GM12878 (cell line): ENCODE results near the gene GINS1. TPM values are rescaled to one million over a fixed set of nuclear protein-coding genes. Genes with fewer than 3 reads are reported as not detected.

Experiments used
- ATAC-seq: fragments of 200-7000 bp; cut with Tn5 transposase; 3 replicates; pipeline ENCODE4 v1.9.1; 2020; ENCODE audit warnings: mild to moderate bottlenecking, moderate library complexity
- BruUV-seq: library from RNA; stranded (reverse); fragments of 400-500 nt; replicated peaks from 2 replicates; lab custom pipeline; 2021; lab: Mats Ljungman, UMichigan
- CTCF ChIA-PET: fragments of 300-600 bp; sonication (Branson Sonifier 250); formaldehyde crosslinking; extraction: SDS; loops from one replicate; lab custom pipeline; 2021; ENCODE audit warnings: inconsistent platforms; lab: Yijun Ruan, JAX
- POLR2A ChIA-PET: fragments of 350-600 bp; formaldehyde crosslinking; extraction: SDS; loops from one replicate; lab custom pipeline; 2021; ENCODE audit warnings: inconsistent platforms; lab: Charles Lee
- RAD21 ChIA-PET: fragments of 300-600 bp; sonication (Branson Sonifier 250); formaldehyde crosslinking; loops from one replicate; lab custom pipeline; 2023; ENCODE audit warnings: antibody characterized with exemption; ENCODE audit not compliant: unreplicated experiment; lab: Charles Lee
- SMC1A ChIA-PET: fragments of 300-600 bp; sonication (Branson Sonifier 250); formaldehyde crosslinking; loops from one replicate; lab custom pipeline; 2023; ENCODE audit not compliant: unreplicated experiment, uncharacterized antibody; lab: Charles Lee
- DNase-seq: peaks from one replicate; pipeline ENCODE4 v3.0.0-alpha.2; 2011; ENCODE audit warnings: low read depth, low spot score
- FAIRE-seq: peaks from 3 replicates; lab custom pipeline; 2011; peaks lifted over from hg19 to GRCh38; lab: Jason Lieb, UNC
- H2AFZ ChIP-seq: 2 replicates; pipeline ENCODE4 v1.6.0; 2011; ENCODE audit warnings: low read depth, low read length, control low read depth; ENCODE audit not compliant: control insufficient read depth
- H3K27ac ChIP-seq: 2 replicates; pipeline ENCODE4 v1.5.1; 2011; ENCODE audit warnings: control low read depth; ENCODE audit not compliant: control insufficient read depth, insufficient read depth
- H3K27me3 ChIP-seq, 2 experiments: replicated peaks in 1 of 2; 2 replicates each; pipeline versions ENCODE4 v1.6.0 to v1.6.1; 2011; ENCODE audit warnings: low read length in 1 of 2; ENCODE audit not compliant: control insufficient read depth in 2 of 2, insufficient read depth in 2 of 2
- H3K36me3 ChIP-seq, 2 experiments: 2 replicates each; pipeline ENCODE4 v1.5.1; 2011; ENCODE audit warnings: low read length in 1 of 2; ENCODE audit not compliant: control insufficient read depth in 2 of 2, insufficient read depth in 2 of 2
- H3K4me1 ChIP-seq: 2 replicates; pipeline ENCODE4 v1.6.1; 2011; ENCODE audit warnings: mild to moderate bottlenecking, low read length, moderate library complexity, mixed read lengths; ENCODE audit not compliant: control insufficient read depth, insufficient read depth
- H3K4me2 ChIP-seq: 2 replicates; pipeline ENCODE4 v1.6.0; 2011; ENCODE audit warnings: control low read depth; ENCODE audit not compliant: control insufficient read depth, insufficient read depth
- H3K4me3 ChIP-seq: fragments of 200-600 bp; sonication (generic); 2 replicates; pipeline ENCODE4 v1.5.1; 2016
- H3K79me2 ChIP-seq: 2 replicates; pipeline ENCODE4 v1.6.0; 2011; ENCODE audit warnings: low read length; ENCODE audit not compliant: control insufficient read depth, insufficient read depth
- H3K9ac ChIP-seq: 2 replicates; pipeline ENCODE4 v1.8.0; 2011; ENCODE audit warnings: low read length, control low read depth, mixed read lengths; ENCODE audit not compliant: control insufficient read depth, insufficient read depth
- H3K9me3 ChIP-seq: replicated peaks from 3 replicates; pipeline ENCODE4 v1.5.1; 2011; ENCODE audit warnings: mild to moderate bottlenecking, low read length; ENCODE audit not compliant: control insufficient read depth, insufficient read depth
- H4K20me1 ChIP-seq: 2 replicates; pipeline ENCODE4 v1.6.0; 2011; ENCODE audit not compliant: control insufficient read depth, insufficient read depth
- ATF7 ChIP-seq: fragments of 450-650 bp; IDR thresholded peaks from 2 replicates; pipeline ENCODE4 v1.6.1; 2016; ENCODE audit warnings: low read depth, mild to moderate bottlenecking
- BCL11A ChIP-seq: IDR thresholded peaks from 2 replicates; pipeline ENCODE4 v1.6.1; 2011; ENCODE audit warnings: low read depth, low read length
- CHD4 ChIP-seq: fragments of 200-600 bp; sonication (generic); IDR thresholded peaks from 2 replicates; pipeline ENCODE4 v1.6.1; 2016; ENCODE audit warnings: mild to moderate bottlenecking
- IKZF1 ChIP-seq: fragments of 450-650 bp; conservative IDR thresholded peaks from 2 replicates; pipeline ENCODE4 v1.6.1; 2017; ENCODE audit warnings: antibody characterized with exemption, mild to moderate bottlenecking
- MTA3 ChIP-seq: IDR thresholded peaks from 2 replicates; pipeline ENCODE4 v1.6.1; 2012; ENCODE audit warnings: low read length, inconsistent platforms, borderline replicate concordance
- SIN3A ChIP-seq: IDR thresholded peaks from 2 replicates; pipeline ENCODE4 v1.6.1; 2012; ENCODE audit warnings: low read depth, low read length, improper control_type of control experiment
- SUZ12 ChIP-seq: fragments of 200-600 bp; sonication (generic); IDR thresholded peaks from one replicate; pipeline ENCODE4 v1.6.1; 2018; ENCODE audit warnings: antibody characterized with exemption, mild to moderate bottlenecking; ENCODE audit not compliant: unreplicated experiment
- WGBS: methylation state at CpG from one replicate; pipeline ENCODE4 v1.1.6; 2016; ENCODE audit warnings: low lambda C conversion rate; ENCODE audit not compliant: insufficient replicate concordance, insufficient coverage; ENCODE audit errors: missing lambda C conversion rate; 5-methylcytosine and 5-hydroxymethylcytosine counted together
- in situ Hi-C: fragments of 300-500 bp; cut with MboI; formaldehyde crosslinking; loops from 9 replicates; pipeline ENCODE4 v1.14.3; 2018; ENCODE audit warnings: mixed read lengths
- intact Hi-C: fragments of 100-400 bp; cut with micrococcal nuclease; formaldehyde crosslinking; loops from one replicate; pipeline ENCODE4 v1.14.2; 2022; ENCODE audit not compliant: unreplicated experiment
- polyA plus RNA-seq, 11 experiments: library from polyadenylated mRNA; depleted of rRNA in 4 of 11; unstranded in 6 of 11; stranded (reverse) in 5 of 11; fragments of >200 nt; fragmentation: Nextera tagmentation in 4 of 11; fragmentation: Illumina TruSeq in 1 of 11; extraction: Ambion mirVana in 4 of 11; extraction: Trizol in 1 of 11; gene quantifications; 1 replicate in 1 of 11; 2 replicates in 10 of 11; pipeline versions ENCODE4 v1.2.1 to v1.2.3, GENCODE V29; 2011 to 2016; ENCODE audit warnings: inconsistent platforms in 2 of 11, missing spikeins in 2 of 11, low read depth in 1 of 11
- total RNA-seq, 4 experiments: library from RNA; depleted of rRNA in 3 of 4; stranded (reverse); fragments of >200 nt in 3 of 4; fragmentation: Illumina TruSeq in 1 of 4; extraction: Trizol in 1 of 4; gene quantifications; 2 replicates each; pipeline versions ENCODE4 v1.2.1 to v1.2.3, GENCODE V29; 2013 to 2021
- TF ChIP-seq, protein P1 (sequence below), 3 experiments: IDR thresholded peaks in 2 of 3; conservative IDR thresholded peaks in 1 of 3; 2 replicates each; pipeline ENCODE4 v1.5.1; 2011; ENCODE audit warnings: low read depth in 3 of 3, low read length in 3 of 3, mild to moderate bottlenecking in 3 of 3, control low read depth in 2 of 3, moderate library complexity in 2 of 3, inconsistent platforms in 1 of 3, mixed read lengths in 1 of 3; ENCODE audit not compliant: control insufficient read depth in 2 of 3, insufficient read depth in 1 of 3; ENCODE audit errors: extremely low read depth in 1 of 3
- TF ChIP-seq, protein P2 (sequence below): fragments of 450-650 bp; IDR thresholded peaks from 2 replicates; pipeline ENCODE4 v1.6.1; 2017; ENCODE audit warnings: borderline replicate concordance
- TF ChIP-seq, protein P3 (sequence below): fragments of 450-650 bp; IDR thresholded peaks from 2 replicates; pipeline ENCODE4 v1.6.1; 2018; ENCODE audit warnings: borderline replicate concordance, mild to moderate bottlenecking; ENCODE audit not compliant: partially characterized antibody

GINS1 gene
- total and polyA plus RNA-seq, 10 of the 15 experiments (the other 5 are each of a cell fraction or from before 2014, with no cell fraction given) = 13.0 to 44.6 (median 30.3) TPM

DNA sequence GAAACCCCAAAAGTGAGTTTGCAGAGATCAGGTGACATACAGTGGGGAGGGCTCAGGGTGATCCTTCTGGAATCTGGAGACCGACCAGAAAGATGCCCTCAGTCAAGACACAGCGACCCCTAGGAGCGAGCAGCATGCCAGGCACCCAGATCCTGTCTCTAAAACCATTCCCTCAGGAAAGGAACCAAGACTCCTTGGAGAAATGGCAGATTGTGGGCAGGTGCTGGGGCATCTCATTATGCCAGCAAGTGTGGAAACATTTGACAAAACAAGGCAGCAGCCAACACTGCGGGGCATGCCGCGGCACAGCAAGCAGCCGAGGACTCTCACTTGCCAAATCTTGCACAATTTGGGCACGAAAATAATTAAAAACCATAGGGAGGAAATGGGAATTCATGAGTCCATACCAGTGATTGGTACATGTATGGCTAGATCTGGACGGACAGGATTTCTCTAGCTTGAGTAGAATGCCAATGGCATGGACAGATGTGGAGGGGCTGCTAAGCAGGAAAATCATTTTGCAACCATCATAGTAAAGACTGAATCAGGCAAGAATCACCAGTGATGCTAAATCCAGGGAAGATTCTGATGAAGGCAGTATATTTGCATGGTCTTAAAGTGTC is 76.9 kb downstream of the GINS1 start:
- DNase-seq (no peak), ATAC-seq (no peak), FAIRE-seq (no peak)
- ChIA-PET RAD21 (no interaction called here), SMC1A (no interaction called here), POLR2A (no interaction called here), CTCF (no interaction called here)
- H3K4me1 ChIP-seq = no peaks in the 10 kb centered on the region
- BruUV-seq = no TSS peak
- no peaks in the 10 kb centered on the region for H3K9me3 ChIP-seq
- no peak overlapping the region for H3K4me2 ChIP-seq
- H3K27ac ChIP-seq = no peak overlapping the region
- no peak overlapping the region for H3K9ac ChIP-seq
- intact Hi-C loops = no loop called here
- WGBS = 44% methylated on average over 9 of the region's 9 CpGs
- no peaks in the 10 kb centered on the region for H3K79me2 ChIP-seq
- in situ Hi-C loops = no loop called here
- H3K36me3 ChIP-seq = no peaks in the 10 kb centered on the region
- H4K20me1 ChIP-seq = no peaks in the 10 kb centered on the region
- H2AFZ ChIP-seq = no peak overlapping the region
- no peaks in the 10 kb centered on the region; a peak in 1 of 4 replicates for H3K27me3 ChIP-seq
- no peak for TF ChIP-seq CHD4
- TF ChIP-seq, protein P1, sequence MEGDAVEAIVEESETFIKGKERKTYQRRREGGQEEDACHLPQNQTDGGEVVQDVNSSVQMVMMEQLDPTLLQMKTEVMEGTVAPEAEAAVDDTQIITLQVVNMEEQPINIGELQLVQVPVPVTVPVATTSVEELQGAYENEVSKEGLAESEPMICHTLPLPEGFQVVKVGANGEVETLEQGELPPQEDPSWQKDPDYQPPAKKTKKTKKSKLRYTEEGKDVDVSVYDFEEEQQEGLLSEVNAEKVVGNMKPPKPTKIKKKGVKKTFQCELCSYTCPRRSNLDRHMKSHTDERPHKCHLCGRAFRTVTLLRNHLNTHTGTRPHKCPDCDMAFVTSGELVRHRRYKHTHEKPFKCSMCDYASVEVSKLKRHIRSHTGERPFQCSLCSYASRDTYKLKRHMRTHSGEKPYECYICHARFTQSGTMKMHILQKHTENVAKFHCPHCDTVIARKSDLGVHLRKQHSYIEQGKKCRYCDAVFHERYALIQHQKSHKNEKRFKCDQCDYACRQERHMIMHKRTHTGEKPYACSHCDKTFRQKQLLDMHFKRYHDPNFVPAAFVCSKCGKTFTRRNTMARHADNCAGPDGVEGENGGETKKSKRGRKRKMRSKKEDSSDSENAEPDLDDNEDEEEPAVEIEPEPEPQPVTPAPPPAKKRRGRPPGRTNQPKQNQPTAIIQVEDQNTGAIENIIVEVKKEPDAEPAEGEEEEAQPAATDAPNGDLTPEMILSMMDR (IDR thresholded peaks at IDR 0.05 in 2 of 3, conservative IDR thresholded peaks at IDR 0.05 in 1 of 3; ENCODE audit: control insufficient read depth in 2 of 3, extremely low read depth in 1 of 3, insufficient read depth in 1 of 3, low read depth in 3 of 3, low read length in 3 of 3) = 0 out of 6 replicates have a peak, but pooled peaks of 1 of the 3 experiments have one; percentile 1
- H3K4me3 ChIP-seq = no peak overlapping the region

DNA sequence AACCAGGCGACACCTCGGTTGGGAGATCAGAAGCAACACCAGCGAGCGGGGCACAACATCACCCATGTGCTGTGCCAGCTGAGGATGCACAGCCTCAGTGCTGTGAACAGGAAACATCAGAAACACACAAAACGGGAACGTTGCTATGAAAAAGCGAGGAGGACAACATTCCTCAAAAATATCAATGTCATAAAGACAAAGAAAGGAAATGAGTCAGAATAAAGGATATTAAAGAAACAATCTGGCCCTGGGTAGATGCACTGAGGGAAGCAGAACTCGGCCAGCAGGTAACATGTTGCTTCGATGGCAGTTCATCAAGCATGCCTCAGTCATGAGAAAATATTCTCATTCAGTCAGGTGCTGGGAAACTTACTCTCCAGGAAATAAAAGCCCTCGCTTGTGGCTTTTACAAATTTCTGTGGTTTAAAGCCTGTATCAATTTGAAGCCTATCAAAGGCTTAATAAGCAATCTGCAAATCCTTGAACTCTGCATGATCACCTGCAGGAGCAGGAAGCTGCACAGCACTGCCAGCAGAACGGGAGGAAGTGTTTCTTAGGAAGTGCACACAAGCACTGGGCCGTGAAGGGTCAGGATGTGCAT is 77.5 kb downstream of the GINS1 start:
- 12% methylated on average over 12 of the region's 12 CpGs for WGBS
- Histone ChIP-seq H3K36me3 (no peaks in the 10 kb centered on the region), H3K9me3 (no peaks in the 10 kb centered on the region), H3K27me3 (no peaks in the 10 kb centered on the region; a peak in 1 of 4 replicates), H2AFZ (no peak overlapping the region), H3K4me3 (no peak overlapping the region), H3K4me2 (no peak overlapping the region), H3K79me2 (no peaks in the 10 kb centered on the region), H3K4me1 (no peaks in the 10 kb centered on the region), H3K9ac (no peak overlapping the region), H4K20me1 (no peaks in the 10 kb centered on the region), H3K27ac (no peak overlapping the region)
- ChIA-PET POLR2A (no interaction called here), SMC1A (no interaction called here), RAD21 (no interaction called here), CTCF (no interaction called here)
- no TSS peak for BruUV-seq
- ATAC-seq (no peak), FAIRE-seq (no peak), DNase-seq (no peak)
- intact Hi-C loops = no loop called here
- in situ Hi-C loops = no loop called here
- TF ChIP-seq, protein P2, sequence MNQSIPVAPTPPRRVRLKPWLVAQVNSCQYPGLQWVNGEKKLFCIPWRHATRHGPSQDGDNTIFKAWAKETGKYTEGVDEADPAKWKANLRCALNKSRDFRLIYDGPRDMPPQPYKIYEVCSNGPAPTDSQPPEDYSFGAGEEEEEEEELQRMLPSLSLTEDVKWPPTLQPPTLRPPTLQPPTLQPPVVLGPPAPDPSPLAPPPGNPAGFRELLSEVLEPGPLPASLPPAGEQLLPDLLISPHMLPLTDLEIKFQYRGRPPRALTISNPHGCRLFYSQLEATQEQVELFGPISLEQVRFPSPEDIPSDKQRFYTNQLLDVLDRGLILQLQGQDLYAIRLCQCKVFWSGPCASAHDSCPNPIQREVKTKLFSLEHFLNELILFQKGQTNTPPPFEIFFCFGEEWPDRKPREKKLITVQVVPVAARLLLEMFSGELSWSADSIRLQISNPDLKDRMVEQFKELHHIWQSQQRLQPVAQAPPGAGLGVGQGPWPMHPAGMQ = no peak
- TF ChIP-seq MTA3 (no peak), SUZ12 (no peak), BCL11A (no peak), SIN3A (no peak), ATF7 (no peak), IKZF1 (no peak)
- TF ChIP-seq, protein P3, sequence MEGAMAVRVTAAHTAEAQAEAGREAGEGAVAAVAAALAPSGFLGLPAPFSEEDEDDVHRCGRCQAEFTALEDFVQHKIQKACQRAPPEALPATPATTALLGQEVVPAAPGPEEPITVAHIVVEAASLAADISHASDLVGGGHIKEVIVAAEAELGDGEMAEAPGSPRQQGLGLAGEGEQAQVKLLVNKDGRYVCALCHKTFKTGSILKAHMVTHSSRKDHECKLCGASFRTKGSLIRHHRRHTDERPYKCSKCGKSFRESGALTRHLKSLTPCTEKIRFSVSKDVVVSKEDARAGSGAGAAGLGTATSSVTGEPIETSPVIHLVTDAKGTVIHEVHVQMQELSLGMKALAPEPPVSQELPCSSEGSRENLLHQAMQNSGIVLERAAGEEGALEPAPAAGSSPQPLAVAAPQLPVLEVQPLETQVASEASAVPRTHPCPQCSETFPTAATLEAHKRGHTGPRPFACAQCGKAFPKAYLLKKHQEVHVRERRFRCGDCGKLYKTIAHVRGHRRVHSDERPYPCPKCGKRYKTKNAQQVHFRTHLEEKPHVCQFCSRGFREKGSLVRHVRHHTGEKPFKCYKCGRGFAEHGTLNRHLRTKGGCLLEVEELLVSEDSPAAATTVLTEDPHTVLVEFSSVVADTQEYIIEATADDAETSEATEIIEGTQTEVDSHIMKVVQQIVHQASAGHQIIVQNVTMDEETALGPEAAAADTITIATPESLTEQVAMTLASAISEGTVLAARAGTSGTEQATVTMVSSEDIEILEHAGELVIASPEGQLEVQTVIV = no peak
